ENCODE measurements around the gene HPCA. TPM values are rescaled to one million over a fixed set of nuclear protein-coding genes. Genes with fewer than 3 reads are reported as not detected.

The HPCA gene
- total RNA-seq, 2 donors from 2014 or later: not detected

GRCh38 chr1:32896451-32896850 lies 10.2 kb downstream of the HPCA start:
- Mint-ChIP-seq H3K4me1 (peaks cover 9% of the 10 kb centered on the region), H3K27me3 (peaks cover 65% of the 10 kb centered on the region), H3K4me3 (no peak overlapping the region), H3K27ac (no peak overlapping the region), H3K36me3 (ENCODE audit: low read depth) (no peaks in the 10 kb centered on the region)
- DNase-seq (no peak), ATAC-seq (no peak)
- no peaks in the 10 kb centered on the region for H3K9me3 ChIP-seq (ENCODE audit: control insufficient read depth, low read length, poor library complexity, severe bottlenecking)

- Mint-ChIP-seq H3K36me3 (ENCODE audit: low read depth) (peaks cover 2% of the 10 kb centered on the region), H3K4me1 (peaks cover 14% of the 10 kb centered on the region), H3K27me3 (peaks cover 65% of the 10 kb centered on the region), H3K27ac (no peak overlapping the region), H3K4me3 (no peak overlapping the region)
- no peaks in the 10 kb centered on the region for H3K9me3 ChIP-seq (ENCODE audit: control insufficient read depth, low read length, poor library complexity, severe bottlenecking)
- DNase-seq (no peak), ATAC-seq (no peak)
These were observed 11.1 kb downstream of the HPCA start for GRCh38 chr1:32897082-32898049.

- Mint-ChIP-seq H3K4me1 (peaks cover 16% of the 10 kb centered on the region), H3K27ac (no peak overlapping the region), H3K27me3 (peaks cover 68% of the 10 kb centered on the region), H3K36me3 (ENCODE audit: low read depth) (peaks cover 2% of the 10 kb centered on the region), H3K4me3 (no peak overlapping the region)
- H3K9me3 ChIP-seq (ENCODE audit: control insufficient read depth, low read length, poor library complexity, severe bottlenecking): no peaks in the 10 kb centered on the region
- DNase-seq: no peak
- ATAC-seq: no peak
These were observed 11.8 kb downstream of the HPCA start for GRCh38 chr1:32898056-32898455.

- H3K27ac Mint-ChIP-seq: no peak overlapping the region
- no peaks in the 10 kb centered on the region for H3K9me3 ChIP-seq (ENCODE audit: control insufficient read depth, low read length, poor library complexity, severe bottlenecking)
- H3K27me3 Mint-ChIP-seq: peaks cover 74% of the 10 kb centered on the region
- ATAC-seq (no peak), DNase-seq (no peak)
- peaks cover 2% of the 10 kb centered on the region for H3K36me3 Mint-ChIP-seq (ENCODE audit: low read depth)
- peaks cover 19% of the 10 kb centered on the region for H3K4me1 Mint-ChIP-seq
- H3K4me3 Mint-ChIP-seq: no peak overlapping the region
These were observed 12.7 kb downstream of the HPCA start for GRCh38 chr1:32898958-32899357.

- no peak for ATAC-seq
- Mint-ChIP-seq H3K27me3 (peaks cover 74% of the 10 kb centered on the region), H3K4me1 (peaks cover 19% of the 10 kb centered on the region), H3K4me3 (no peak overlapping the region), H3K27ac (no peak overlapping the region), H3K36me3 (ENCODE audit: low read depth) (peaks cover 2% of the 10 kb centered on the region)
- H3K9me3 ChIP-seq (ENCODE audit: control insufficient read depth, low read length, poor library complexity, severe bottlenecking): no peaks in the 10 kb centered on the region
- no peak for DNase-seq
These were observed 13.4 kb downstream of the HPCA start for GRCh38 chr1:32899586-32900296.

- ATAC-seq: no peak
- peaks cover 69% of the 10 kb centered on the region for H3K27me3 Mint-ChIP-seq
- H3K4me1 Mint-ChIP-seq: peaks cover 19% of the 10 kb centered on the region
These were observed 14.2 kb downstream of the HPCA start for GRCh38 chr1:32900371-32900955.

GRCh38 chr1:32900956-32901822 lies 14.9 kb downstream of the HPCA start, which contains the start of gene TMEM54:
Gene TMEM54, minus strand, starts transcription at chr1:32901389. Its CDS starts 151 bp downstream, at chr1:32901238.
- Mint-ChIP-seq H3K27me3 (peaks cover 64% of the 10 kb centered on the region), H3K4me3 (peak within 1 kb of the TSS; percentile 87), H3K36me3 (ENCODE audit: low read depth) (peaks cover 2% of the 10 kb centered on the region), H3K4me1 (peaks cover 19% of the 10 kb centered on the region), H3K27ac (peak within 1 kb of the TSS; percentile 27)
- peak; percentile 50 for ATAC-seq
- no peaks in the 10 kb centered on the region for H3K9me3 ChIP-seq (ENCODE audit: control insufficient read depth, low read length, poor library complexity, severe bottlenecking)
- DNase-seq: no peak

More at GRCh38 chr1:32900371-32900955, 14.2 kb downstream of the HPCA start:
- Mint-ChIP-seq H3K4me3 (peak overlapping the region; percentile 80), H3K36me3 (ENCODE audit: low read depth) (peaks cover 2% of the 10 kb centered on the region), H3K27ac (peak overlapping the region; percentile 27)
- no peaks in the 10 kb centered on the region for H3K9me3 ChIP-seq (ENCODE audit: control insufficient read depth, low read length, poor library complexity, severe bottlenecking)
- no peak for DNase-seq

GRCh38 chr1:32901823-32902534 lies 15.7 kb downstream of the HPCA start:
- DNase-seq (no peak), ATAC-seq (no peak)
- Mint-ChIP-seq H3K4me1 (peaks cover 19% of the 10 kb centered on the region), H3K36me3 (ENCODE audit: low read depth) (peaks cover 2% of the 10 kb centered on the region), H3K27ac (no peak overlapping the region), H3K27me3 (peaks cover 56% of the 10 kb centered on the region), H3K4me3 (peak overlapping the region; percentile 87)
- H3K9me3 ChIP-seq (ENCODE audit: control insufficient read depth, low read length, poor library complexity, severe bottlenecking): no peaks in the 10 kb centered on the region

GRCh38 chr1:32902535-32902920 lies 16.2 kb downstream of the HPCA start:
- peaks cover 17% of the 10 kb centered on the region for H3K4me1 Mint-ChIP-seq
- peaks cover 2% of the 10 kb centered on the region for H3K36me3 Mint-ChIP-seq (ENCODE audit: low read depth)
- H3K27me3 Mint-ChIP-seq: peaks cover 51% of the 10 kb centered on the region
- ATAC-seq (no peak), DNase-seq (no peak)
- H3K4me3 Mint-ChIP-seq: peak overlapping the region; percentile 63
- H3K9me3 ChIP-seq (ENCODE audit: control insufficient read depth, low read length, poor library complexity, severe bottlenecking): no peaks in the 10 kb centered on the region
- H3K27ac Mint-ChIP-seq: no peak overlapping the region

- peaks cover 35% of the 10 kb centered on the region for H3K27me3 Mint-ChIP-seq
- no peak overlapping the region for H3K27ac Mint-ChIP-seq
- no peak for DNase-seq
- no peak overlapping the region for H3K4me3 Mint-ChIP-seq
- peaks cover 2% of the 10 kb centered on the region for H3K36me3 Mint-ChIP-seq (ENCODE audit: low read depth)
- H3K4me1 Mint-ChIP-seq: peaks cover 16% of the 10 kb centered on the region
- no peaks in the 10 kb centered on the region for H3K9me3 ChIP-seq (ENCODE audit: control insufficient read depth, low read length, poor library complexity, severe bottlenecking)
- ATAC-seq: no peak
These were observed 17.9 kb downstream of the HPCA start for GRCh38 chr1:32903991-32904785.

GRCh38 chr1:32904797-32905196 lies 18.5 kb downstream of the HPCA start:
- ATAC-seq (no peak), DNase-seq (no peak)
- H3K36me3 Mint-ChIP-seq (ENCODE audit: low read depth): peaks cover 2% of the 10 kb centered on the region
- peaks cover 16% of the 10 kb centered on the region for H3K4me1 Mint-ChIP-seq
- peaks cover 29% of the 10 kb centered on the region for H3K27me3 Mint-ChIP-seq
- no peak overlapping the region for H3K4me3 Mint-ChIP-seq
- H3K27ac Mint-ChIP-seq: no peak overlapping the region
- no peaks in the 10 kb centered on the region for H3K9me3 ChIP-seq (ENCODE audit: control insufficient read depth, low read length, poor library complexity, severe bottlenecking)
